Astrocyte of the cerebellum (primary cell): ENCODE measurements around the gene POLR2L.

Source experiments
- DNase-seq: peaks from one replicate; pipeline ENCODE4 v3.0.0-alpha.2; 2011; ENCODE audit warnings: low read depth
- H3K4me3 ChIP-seq: 2 replicates; pipeline ENCODE4 v1.5.1; 2011; ENCODE audit warnings: mild to moderate bottlenecking, low read depth, low read length, moderate library complexity
- CTCF ChIP-seq: IDR thresholded peaks from 2 replicates; pipeline ENCODE4 v1.5.1; 2012; ENCODE audit warnings: low read length, low read depth, moderate library complexity, mild to moderate bottlenecking; ENCODE audit errors: missing control alignments
- in situ Hi-C: cut with HindIII; loops from 2 replicates; pipeline ENCODE4 v1.10.0; 2017; ENCODE audit warnings: low sequenced_read_pairs

The POLR2L gene

DNA sequence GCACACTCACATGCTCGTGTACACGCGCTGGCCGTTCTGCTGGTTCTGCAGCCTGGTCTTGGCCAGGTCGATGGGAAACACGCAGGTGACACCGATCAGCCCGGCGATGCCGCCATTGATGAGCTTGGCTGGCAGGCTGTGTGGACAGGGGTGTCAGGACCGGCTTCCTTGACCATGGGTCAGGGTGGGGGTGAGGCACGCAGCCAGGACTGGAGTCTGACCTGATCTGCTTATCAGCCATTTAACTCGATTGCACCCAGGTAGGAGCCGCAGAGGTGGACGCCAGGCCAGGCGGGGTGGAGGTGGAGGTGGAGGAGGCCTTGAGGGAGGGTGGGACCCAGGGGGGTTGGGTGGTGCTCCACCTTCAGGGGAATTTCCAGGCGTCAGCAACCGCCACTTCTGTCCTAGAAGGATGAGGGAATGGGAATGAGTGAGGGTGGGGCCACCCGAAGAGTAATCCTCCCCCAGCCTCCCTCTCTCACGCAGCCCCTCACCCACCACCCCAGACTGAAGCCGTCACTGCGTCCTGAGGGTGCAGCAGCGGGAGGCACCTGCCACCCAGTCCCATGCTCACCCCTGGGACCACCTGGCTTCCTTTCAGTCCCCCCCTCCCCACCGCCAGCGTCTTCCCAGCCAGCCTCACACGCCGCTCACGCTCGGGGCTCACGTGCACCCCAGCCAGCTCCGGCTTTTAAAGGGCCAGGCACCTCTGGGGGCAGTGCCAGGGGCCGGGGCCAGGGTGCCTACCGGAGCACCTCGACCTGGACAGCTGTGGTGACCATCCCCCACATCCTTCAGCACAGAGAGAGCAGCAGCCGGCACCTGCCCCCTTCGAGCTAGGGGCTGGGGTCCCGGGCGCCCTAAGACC lies 47.3 kb downstream of the POLR2L start:
- in situ Hi-C loops, result no loop called here
- DNase-seq, result no peak
- H3K4me3 ChIP-seq, result peak overlapping the region; percentile 78
- no peak for TF ChIP-seq CTCF

- no peak for DNase-seq
- H3K4me3 ChIP-seq, result no peak overlapping the region
- no peak for TF ChIP-seq CTCF
- in situ Hi-C loops, result no loop called here
Observed at GRCh38 chr11:794013-794765, 48.1 kb downstream of the POLR2L start.

- H3K4me3 ChIP-seq, result no peak overlapping the region
- TF ChIP-seq CTCF, result no peak
- DNase-seq, result no peak
- in situ Hi-C loops, result no loop called here
Observed at GRCh38 chr11:793556-793955, 48.8 kb downstream of the POLR2L start.

DNA sequence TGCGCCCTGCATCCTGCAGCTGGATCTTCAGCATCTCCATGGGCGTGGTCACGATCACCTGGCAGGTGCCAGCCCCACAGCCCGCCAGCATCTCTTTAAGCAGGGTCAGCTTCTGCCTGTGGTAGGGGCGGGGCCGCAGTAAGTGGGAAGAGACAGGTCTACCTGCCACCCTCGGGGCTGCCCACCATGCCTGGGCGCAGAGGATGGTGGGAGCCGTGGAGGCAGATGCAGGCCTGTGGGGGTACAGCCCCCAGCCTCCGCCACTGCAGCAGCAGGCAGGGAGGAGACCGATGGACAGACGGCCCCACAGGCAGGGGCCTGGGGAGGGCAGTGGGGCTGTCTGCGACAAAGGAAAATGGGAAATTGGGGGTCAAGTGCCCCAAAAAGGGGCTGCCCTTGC lies 49.5 kb downstream of the POLR2L start:
- TF ChIP-seq CTCF, result no peak
- in situ Hi-C loops, result no loop called here
- no peak overlapping the region for H3K4me3 ChIP-seq
- DNase-seq, result no peak

DNA sequence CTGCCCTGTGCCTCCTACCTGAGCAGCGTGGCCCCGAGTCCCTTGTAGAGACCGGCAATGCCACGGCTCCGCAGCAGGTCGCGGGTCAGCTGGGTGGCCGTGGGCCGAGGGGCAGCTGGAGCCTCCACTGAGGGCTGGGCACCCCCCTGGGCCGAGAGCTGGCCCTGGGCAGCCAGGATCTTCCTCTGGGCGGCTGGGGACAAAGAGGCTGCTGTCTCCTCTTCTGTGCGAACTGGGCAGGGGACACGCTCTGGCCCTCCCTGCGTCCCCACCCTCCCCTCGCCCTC lies 49.9 kb downstream of the POLR2L start:
- H3K4me3 ChIP-seq, result no peak overlapping the region
- no peak for TF ChIP-seq CTCF
- DNase-seq, result no peak
- in situ Hi-C loops, result no loop called here

DNA sequence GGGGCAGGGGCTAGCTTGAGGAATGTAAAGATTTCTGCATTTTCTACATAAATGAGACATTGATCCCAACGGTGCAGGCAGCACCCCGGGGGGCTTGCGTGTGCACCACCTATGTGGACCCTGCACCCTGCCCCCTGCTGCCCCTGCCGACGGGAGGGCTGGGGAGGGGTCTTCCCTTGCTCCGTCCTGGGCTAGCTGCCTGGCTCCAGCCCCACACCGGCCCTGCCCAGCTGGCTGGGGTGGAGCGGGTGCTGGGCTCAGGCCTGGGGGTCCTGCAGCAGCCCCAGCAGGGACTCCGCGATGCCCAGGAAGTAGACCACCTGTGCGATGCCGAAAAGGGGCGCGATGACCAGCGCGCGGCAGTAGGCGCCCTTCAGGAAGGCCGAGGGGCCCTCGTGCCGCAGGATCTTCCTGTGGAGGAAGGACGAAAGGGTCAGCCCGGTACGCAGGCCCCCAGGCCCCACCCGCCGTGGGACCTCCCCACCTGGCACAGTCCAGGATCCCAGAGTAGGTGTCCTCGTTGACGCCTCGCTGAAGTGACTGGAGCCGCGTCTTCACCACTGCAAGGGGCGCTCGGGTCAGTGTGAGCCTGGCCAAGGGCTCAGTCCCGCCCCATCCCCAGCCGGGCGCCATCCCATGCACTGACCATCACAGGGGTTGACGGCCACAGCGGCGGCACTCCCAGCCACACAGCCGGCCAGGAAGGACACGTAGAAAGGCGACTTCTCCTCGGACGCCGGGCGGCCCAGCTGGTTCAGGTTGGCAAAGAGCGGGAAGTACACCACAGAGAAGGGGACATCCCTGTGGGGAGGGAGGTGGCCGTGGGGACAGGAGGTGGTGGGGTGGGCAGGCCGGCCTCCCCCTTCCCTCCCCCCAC lies 50.4 kb downstream of the POLR2L start:
- TF ChIP-seq CTCF, result no peak
- in situ Hi-C loops, result no loop called here
- DNase-seq, result no peak
- H3K4me3 ChIP-seq, result no peak overlapping the region
